ENCODE results near the gene ZDHHC9.

Gene ZDHHC9

GRCh38 chrX:129768186-129768585 is 75.5 kb downstream of the ZDHHC9 start:
- H3K4me3 ChIP-seq (ENCODE audit: low read length), result no peak overlapping the region
- H3F3A ChIP-seq (ENCODE audit: insufficient read depth, low read length), result peaks cover 35% of the 10 kb centered on the region
- H2AFZ ChIP-seq (ENCODE audit: low read length), result no peak overlapping the region
- H3K27me3 ChIP-seq (replicated peaks; ENCODE audit: insufficient read depth, low read length), result no peaks in the 10 kb centered on the region
- H3K9me2 ChIP-seq (replicated peaks; ENCODE audit: insufficient read depth, low read length), result no peaks in the 10 kb centered on the region
- no peak overlapping the region for H3K9ac ChIP-seq (ENCODE audit: low read length)
- TF ChIP-seq EZH2phosphoT487 (IDR thresholded peaks at IDR 0.05; ENCODE audit: low read length) (no peak), EZH2 (optimal IDR thresholded peaks at IDR 0.05; ENCODE audit: low read depth, low read length) (no peak), CTCF (IDR thresholded peaks at IDR 0.05; ENCODE audit: low read length) (no peak)
- no peaks in the 10 kb centered on the region for H3K9me3 ChIP-seq (replicated peaks; ENCODE audit: insufficient read depth, low read length)
- H4K20me1 ChIP-seq (ENCODE audit: insufficient read depth, low read length), result no peaks in the 10 kb centered on the region
- H3K27ac ChIP-seq (ENCODE audit: low read length), result peak overlapping the region; percentile 95; the same call in 1 of the 2 replicates
- H3K4me2 ChIP-seq (ENCODE audit: low read depth, low read length), result no peak overlapping the region
- no peak for DNase-seq
- no peaks in the 10 kb centered on the region for H3K36me3 ChIP-seq (replicated peaks; ENCODE audit: insufficient read depth, low read length)
- no peaks in the 10 kb centered on the region for H3K79me2 ChIP-seq (ENCODE audit: low read length)
- peaks cover 33% of the 10 kb centered on the region for H3K4me1 ChIP-seq (ENCODE audit: low read length)

- Histone ChIP-seq H3K9ac (ENCODE audit: low read length) (no peak overlapping the region), H3K4me3 (ENCODE audit: low read length) (no peak overlapping the region), H3K36me3 (replicated peaks; ENCODE audit: insufficient read depth, low read length) (no peaks in the 10 kb centered on the region), H3K9me3 (replicated peaks; ENCODE audit: insufficient read depth, low read length) (no peaks in the 10 kb centered on the region), H4K20me1 (ENCODE audit: insufficient read depth, low read length) (no peaks in the 10 kb centered on the region), H3F3A (ENCODE audit: insufficient read depth, low read length) (peaks cover 6% of the 10 kb centered on the region; the same call in 1 of the 2 replicates), H2AFZ (ENCODE audit: low read length) (no peak overlapping the region), H3K27ac (ENCODE audit: low read length) (no peak overlapping the region), H3K4me1 (ENCODE audit: low read length) (peaks cover 26% of the 10 kb centered on the region), H3K27me3 (replicated peaks; ENCODE audit: insufficient read depth, low read length) (no peaks in the 10 kb centered on the region), H3K79me2 (ENCODE audit: low read length) (no peaks in the 10 kb centered on the region), H3K4me2 (ENCODE audit: low read depth, low read length) (no peak overlapping the region), H3K9me2 (replicated peaks; ENCODE audit: insufficient read depth, low read length) (no peaks in the 10 kb centered on the region)
- no peak for TF ChIP-seq EZH2phosphoT487 (IDR thresholded peaks at IDR 0.05; ENCODE audit: low read length)
- no peak for TF ChIP-seq CTCF (IDR thresholded peaks at IDR 0.05; ENCODE audit: low read length)
- TF ChIP-seq EZH2 (optimal IDR thresholded peaks at IDR 0.05; ENCODE audit: low read depth, low read length), result no peak
- DNase-seq, result no peak
These were observed 80.0 kb downstream of the ZDHHC9 start for GRCh38 chrX:129763666-129764065.

GRCh38 chrX:129762448-129762847 is 81.2 kb downstream of the ZDHHC9 start:
- Histone ChIP-seq H3K36me3 (replicated peaks; ENCODE audit: insufficient read depth, low read length) (no peaks in the 10 kb centered on the region), H3K79me2 (ENCODE audit: low read length) (no peaks in the 10 kb centered on the region), H4K20me1 (ENCODE audit: insufficient read depth, low read length) (no peaks in the 10 kb centered on the region), H3F3A (ENCODE audit: insufficient read depth, low read length) (peaks cover 5% of the 10 kb centered on the region; the same call in 1 of the 2 replicates), H3K9me3 (replicated peaks; ENCODE audit: insufficient read depth, low read length) (no peaks in the 10 kb centered on the region), H2AFZ (ENCODE audit: low read length) (no peak overlapping the region), H3K4me3 (ENCODE audit: low read length) (no peak overlapping the region), H3K27me3 (replicated peaks; ENCODE audit: insufficient read depth, low read length) (no peaks in the 10 kb centered on the region), H3K4me1 (ENCODE audit: low read length) (peaks cover 20% of the 10 kb centered on the region), H3K9me2 (replicated peaks; ENCODE audit: insufficient read depth, low read length) (no peaks in the 10 kb centered on the region), H3K9ac (ENCODE audit: low read length) (no peak overlapping the region), H3K4me2 (ENCODE audit: low read depth, low read length) (no peak overlapping the region), H3K27ac (ENCODE audit: low read length) (no peak overlapping the region)
- DNase-seq, result no peak
- TF ChIP-seq EZH2phosphoT487 (IDR thresholded peaks at IDR 0.05; ENCODE audit: low read length) (no peak), EZH2 (optimal IDR thresholded peaks at IDR 0.05; ENCODE audit: low read depth, low read length) (no peak), CTCF (IDR thresholded peaks at IDR 0.05; ENCODE audit: low read length) (no peak)

Measured in MM.1S (cell line).